Activated CD4-positive, alpha-beta T cell treated with anti-CD3 and anti-CD28 coated beads, Interleukin-2, amount 50 U/mL, for 48 hours (primary cell): ENCODE data around the gene CTNNA3.

Experiments
- DNase-seq, 2 experiments: peaks; one replicate each; pipeline ENCODE4 v3.0.0-alpha.2; 2020

Gene CTNNA3

GRCh38 chr10:66996996-66997395 is 699.0 kb downstream of the CTNNA3 start:
- DNase-seq: no peak

GRCh38 chr10:66990143-66990830 is 705.7 kb downstream of the CTNNA3 start:
- no peak for DNase-seq

GRCh38 chr10:66983475-66983818 is 712.5 kb downstream of the CTNNA3 start:
- DNase-seq: no peak

GRCh38 chr10:66982792-66983474 is 713.1 kb downstream of the CTNNA3 start:
- DNase-seq: no peak

GRCh38 chr10:66982053-66982420 is 714.0 kb downstream of the CTNNA3 start:
- no peak for DNase-seq

- DNase-seq: no peak
These were observed 714.5 kb downstream of the CTNNA3 start for GRCh38 chr10:66981361-66982052.

- no peak for DNase-seq
These were observed 715.7 kb downstream of the CTNNA3 start for GRCh38 chr10:66980246-66980815.

GRCh38 chr10:66964946-66965345 is 731.0 kb downstream of the CTNNA3 start:
- no peak for DNase-seq

GRCh38 chr10:66958466-66958865 is 737.5 kb downstream of the CTNNA3 start:
- DNase-seq: no peak

GRCh38 chr10:66951896-66952295 is 744.1 kb downstream of the CTNNA3 start:
- no peak for DNase-seq

GRCh38 chr10:66943590-66943989 is 752.4 kb downstream of the CTNNA3 start:
- no peak for DNase-seq

- no peak for DNase-seq
These were observed 753.6 kb downstream of the CTNNA3 start for GRCh38 chr10:66942407-66942806.

GRCh38 chr10:66941491-66941890 is 754.5 kb downstream of the CTNNA3 start:
- DNase-seq: no peak

- no peak for DNase-seq
These were observed 755.0 kb downstream of the CTNNA3 start for GRCh38 chr10:66940965-66941364.

GRCh38 chr10:66934711-66935110 is 761.3 kb downstream of the CTNNA3 start:
- DNase-seq: no peak

- DNase-seq: no peak
These were observed 764.0 kb downstream of the CTNNA3 start for GRCh38 chr10:66931949-66932343.

- DNase-seq: no peak
These were observed 764.6 kb downstream of the CTNNA3 start for GRCh38 chr10:66931340-66931948.

GRCh38 chr10:66929375-66929774 is 766.6 kb downstream of the CTNNA3 start:
- DNase-seq: no peak

GRCh38 chr10:66928776-66929175 is 767.2 kb downstream of the CTNNA3 start:
- DNase-seq: no peak

- no peak for DNase-seq
These were observed 767.8 kb downstream of the CTNNA3 start for GRCh38 chr10:66927971-66928770.

- no peak for DNase-seq
These were observed 768.6 kb downstream of the CTNNA3 start for GRCh38 chr10:66927251-66927935.

GRCh38 chr10:66926841-66927240 is 769.2 kb downstream of the CTNNA3 start:
- no peak for DNase-seq
